ENCODE results near the gene ZBTB7A. TPM values are rescaled to one million over a fixed set of nuclear protein-coding genes. Genes with fewer than 3 reads are reported as not detected.

The ZBTB7A gene
- total and polyA plus RNA-seq, 2 of the 4 experiments (the other 2 are of a cell fraction): 3.2 to 10.3 TPM

DNA sequence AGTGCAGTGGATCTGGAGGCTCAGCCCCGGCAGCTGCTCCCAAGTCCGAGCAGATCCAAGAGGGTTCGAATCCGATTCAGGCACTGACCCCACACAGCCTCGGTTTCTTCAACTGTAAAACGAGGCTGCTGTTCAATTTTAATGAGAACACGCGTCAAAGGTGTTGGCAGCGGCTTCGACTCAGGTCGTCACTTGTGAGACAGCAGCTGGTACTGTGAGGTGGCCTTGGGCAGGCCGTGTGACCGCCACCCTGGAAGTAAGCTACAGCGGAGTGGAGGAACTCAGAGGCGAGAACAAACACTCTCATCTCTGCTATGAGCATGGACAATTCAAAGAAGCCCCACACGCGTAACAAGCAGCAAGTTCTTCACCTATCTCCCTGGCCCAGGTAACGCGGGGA lies 47.5 kb upstream of the ZBTB7A start:
- ATAC-seq (ENCODE audit: low read depth) (no peak), DNase-seq (no peak)
- Histone ChIP-seq H3K9me1 (ENCODE audit: insufficient read depth, low read length) (peaks cover 5% of the 10 kb centered on the region), H3K4ac (ENCODE audit: low read depth, low read length) (no peak overlapping the region), H3K18ac (ENCODE audit: low read depth, low read length) (no peak overlapping the region), H3K4me2 (ENCODE audit: low read depth, low read length) (no peak overlapping the region), H3K4me1 (ENCODE audit: control insufficient read depth, insufficient read depth, low read length) (no peaks in the 10 kb centered on the region), H4K8ac (ENCODE audit: low read depth in 2 of 2, low read length in 2 of 2) (no peak overlapping the region), H3K14ac (replicated peaks; ENCODE audit: low read depth, low read length) (no peak overlapping the region), H4K91ac (ENCODE audit: insufficient read depth, low read depth, low read length) (no peak overlapping the region), H2AFZ (replicated peaks; ENCODE audit: low read length, poor library complexity) (no peak overlapping the region), H3K27ac (ENCODE audit: insufficient read depth, low read length) (no peak overlapping the region), H3K79me1 (ENCODE audit: low read depth in 1 of 2, low read length in 2 of 2) (peaks cover 30 to 76% of the 10 kb centered on the region in 2 experiments), H3K36me3 (ENCODE audit: control insufficient read depth, insufficient read depth, low read length) (peaks cover 70% of the 10 kb centered on the region), H2AK5ac (ENCODE audit: low read depth, low read length) (no peak overlapping the region), H2AK9ac (replicated peaks; ENCODE audit: low read depth, low read length, poor library complexity) (no peak overlapping the region), H2BK5ac (ENCODE audit: low read depth, low read length, poor library complexity, severe bottlenecking) (no peak overlapping the region), H3K23ac (ENCODE audit: low read depth, low read length) (no peak overlapping the region), H2BK20ac (ENCODE audit: low read depth, low read length) (no peak overlapping the region), H3K9ac (ENCODE audit: low read depth, low read length) (no peak overlapping the region), H3K27me3 (ENCODE audit: control insufficient read depth, insufficient read depth, low read length) (no peaks in the 10 kb centered on the region), H4K20me1 (ENCODE audit: insufficient read depth, low read length) (peaks cover 52% of the 10 kb centered on the region), H3K4me3 (ENCODE audit: insufficient read depth, low read depth, low read length) (no peak overlapping the region), H2BK15ac (ENCODE audit: low read depth, low read length) (no peak overlapping the region), H3K9me3 (ENCODE audit: control insufficient read depth, insufficient read depth, low read length) (no peaks in the 10 kb centered on the region), H3K56ac (ENCODE audit: extremely low read depth, insufficient read depth, low read length) (no peak overlapping the region), H2BK120ac (ENCODE audit: low read depth, low read length) (no peak overlapping the region), H4K5ac (ENCODE audit: low read depth, low read length) (no peak overlapping the region)
- BruUV-seq (replicated peaks): no TSS peak
- dilution Hi-C loops (cut with HindIII; ENCODE audit: low sequenced_read_pairs, unreplicated experiment): no loop called here
- TF ChIP-seq CHD1 (IDR thresholded peaks at IDR 0.05; ENCODE audit: low read depth, low read length): no peak
- no peak for TF ChIP-seq RCOR1 (IDR thresholded peaks at IDR 0.05; ENCODE audit: insufficient replicate concordance, low read length)
- no peak for TF ChIP-seq RFX5 (IDR thresholded peaks at IDR 0.05; ENCODE audit: low read depth, low read length)
- WGBS, 2 experiments (ENCODE audit: extremely low coverage in 2 of 2, insufficient read length in 1 of 2): 97% methylated on average over 13 of the region's 19 CpGs; no CpG with 5 or more reads in 1 of the 2 experiments
- intact Hi-C loops (cut with micrococcal nuclease): no loop called here
- in situ Hi-C loops (cut with MboI; ENCODE audit: low sequenced_read_pairs): no loop called here
- POLR2A ChIA-PET (ENCODE audit: unreplicated experiment): no interaction called here
- CTCF ChIA-PET: no interaction called here
